ENCODE results near the gene HBEGF. TPM values are rescaled to one million over a fixed set of nuclear protein-coding genes. Genes with fewer than 3 reads are reported as not detected.
A peak's percentile ranks its signal among the peaks of the same experiment; 100 is the strongest.

HBEGF gene
- total RNA-seq, 4 donors from 2014 or later: 27.1 to 30.9 (median 27.8) TPM

DNA sequence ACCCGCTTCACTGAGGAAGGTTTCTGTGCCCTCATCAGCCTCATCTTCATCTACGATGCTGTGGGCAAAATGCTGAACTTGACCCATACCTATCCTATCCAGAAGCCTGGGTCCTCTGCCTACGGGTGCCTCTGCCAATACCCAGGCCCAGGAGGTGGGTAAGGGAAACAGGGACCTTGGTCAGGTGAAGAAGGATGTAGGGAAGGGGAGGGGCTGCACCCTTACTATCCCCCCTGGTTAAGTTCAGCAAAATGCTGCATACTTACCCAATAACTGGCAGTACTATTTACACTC, 18.0 kb upstream of the HBEGF start:
- H3K9me3 ChIP-seq: no peaks in the 10 kb centered on the region
- DNase-seq (ENCODE audit: low spot score in 2 of 2): no peak
- no peaks in the 10 kb centered on the region for H3K27me3 ChIP-seq
- H3K36me3 ChIP-seq: no peaks in the 10 kb centered on the region
- H3K4me1 ChIP-seq: peaks cover 0 to 6% (median 0%) of the 10 kb centered on the region in 4 donors
- H3K4me3 ChIP-seq: no peak overlapping the region
- no peak overlapping the region for H3K27ac ChIP-seq
- TF ChIP-seq, protein P1, sequence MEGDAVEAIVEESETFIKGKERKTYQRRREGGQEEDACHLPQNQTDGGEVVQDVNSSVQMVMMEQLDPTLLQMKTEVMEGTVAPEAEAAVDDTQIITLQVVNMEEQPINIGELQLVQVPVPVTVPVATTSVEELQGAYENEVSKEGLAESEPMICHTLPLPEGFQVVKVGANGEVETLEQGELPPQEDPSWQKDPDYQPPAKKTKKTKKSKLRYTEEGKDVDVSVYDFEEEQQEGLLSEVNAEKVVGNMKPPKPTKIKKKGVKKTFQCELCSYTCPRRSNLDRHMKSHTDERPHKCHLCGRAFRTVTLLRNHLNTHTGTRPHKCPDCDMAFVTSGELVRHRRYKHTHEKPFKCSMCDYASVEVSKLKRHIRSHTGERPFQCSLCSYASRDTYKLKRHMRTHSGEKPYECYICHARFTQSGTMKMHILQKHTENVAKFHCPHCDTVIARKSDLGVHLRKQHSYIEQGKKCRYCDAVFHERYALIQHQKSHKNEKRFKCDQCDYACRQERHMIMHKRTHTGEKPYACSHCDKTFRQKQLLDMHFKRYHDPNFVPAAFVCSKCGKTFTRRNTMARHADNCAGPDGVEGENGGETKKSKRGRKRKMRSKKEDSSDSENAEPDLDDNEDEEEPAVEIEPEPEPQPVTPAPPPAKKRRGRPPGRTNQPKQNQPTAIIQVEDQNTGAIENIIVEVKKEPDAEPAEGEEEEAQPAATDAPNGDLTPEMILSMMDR (IDR thresholded peaks at IDR 0.05): no peak
- no peak for TF ChIP-seq EP300 (IDR thresholded peaks at IDR 0.05)
- TF ChIP-seq POLR2A (IDR thresholded peaks at IDR 0.05): no peak
- WGBS, 2 donors: 87 to 100% methylated on average over 2 to 3 of the region's 3 CpGs

DNA sequence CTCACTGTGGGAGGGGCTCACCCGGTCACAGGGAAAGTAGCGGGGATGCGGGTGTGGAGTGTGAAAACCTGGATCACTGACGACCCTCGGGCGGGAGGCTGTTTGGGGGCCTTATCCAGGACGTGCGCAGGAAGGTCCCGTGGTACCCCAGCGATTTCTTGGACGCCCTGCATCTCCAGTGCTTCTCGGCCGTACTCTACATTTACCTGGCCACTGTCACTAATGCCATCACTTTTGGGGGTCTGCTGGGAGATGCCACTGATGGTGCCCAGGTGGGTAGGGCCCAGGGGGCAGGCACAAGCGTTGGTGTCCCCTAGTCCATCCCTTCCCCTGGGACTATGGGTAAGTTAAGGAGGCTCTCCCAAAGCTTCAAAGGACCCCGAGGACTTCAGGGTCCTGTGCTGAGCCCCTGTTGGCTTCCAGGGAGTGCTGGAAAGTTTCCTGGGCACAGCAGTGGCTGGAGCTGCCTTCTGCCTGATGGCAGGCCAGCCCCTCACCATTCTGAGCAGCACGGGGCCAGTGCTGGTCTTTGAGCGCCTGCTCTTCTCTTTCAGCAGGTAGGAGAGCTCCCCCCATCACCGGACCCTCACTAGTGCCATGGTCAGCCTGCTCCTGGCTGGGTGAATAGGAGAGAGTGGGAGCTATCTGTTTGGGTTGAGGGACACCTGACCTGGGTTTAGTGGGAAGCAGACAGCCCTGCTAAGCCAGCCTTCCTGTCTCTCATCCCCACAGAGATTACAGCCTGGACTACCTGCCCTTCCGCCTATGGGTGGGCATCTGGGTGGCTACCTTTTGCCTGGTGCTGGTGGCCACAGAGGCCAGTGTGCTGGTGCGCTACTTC, 17.4 kb upstream of the HBEGF start:
- Histone ChIP-seq H3K36me3 (no peaks in the 10 kb centered on the region), H3K4me1 (peaks cover 0 to 7% (median 0%) of the 10 kb centered on the region in 4 donors), H3K27ac (no peak overlapping the region), H3K4me3 (peak overlapping the region in 1 of 4 donors; percentile 16), H3K9me3 (no peaks in the 10 kb centered on the region), H3K27me3 (no peaks in the 10 kb centered on the region)
- DNase-seq (ENCODE audit: low spot score in 2 of 2): no peak
- no peak for TF ChIP-seq EP300 (IDR thresholded peaks at IDR 0.05)
- TF ChIP-seq, protein P1 (IDR thresholded peaks at IDR 0.05): no peak
- no peak for TF ChIP-seq POLR2A (IDR thresholded peaks at IDR 0.05)
- WGBS, 2 donors: 51 to 66% methylated on average over 17 to 18 of the region's 20 CpGs

DNA sequence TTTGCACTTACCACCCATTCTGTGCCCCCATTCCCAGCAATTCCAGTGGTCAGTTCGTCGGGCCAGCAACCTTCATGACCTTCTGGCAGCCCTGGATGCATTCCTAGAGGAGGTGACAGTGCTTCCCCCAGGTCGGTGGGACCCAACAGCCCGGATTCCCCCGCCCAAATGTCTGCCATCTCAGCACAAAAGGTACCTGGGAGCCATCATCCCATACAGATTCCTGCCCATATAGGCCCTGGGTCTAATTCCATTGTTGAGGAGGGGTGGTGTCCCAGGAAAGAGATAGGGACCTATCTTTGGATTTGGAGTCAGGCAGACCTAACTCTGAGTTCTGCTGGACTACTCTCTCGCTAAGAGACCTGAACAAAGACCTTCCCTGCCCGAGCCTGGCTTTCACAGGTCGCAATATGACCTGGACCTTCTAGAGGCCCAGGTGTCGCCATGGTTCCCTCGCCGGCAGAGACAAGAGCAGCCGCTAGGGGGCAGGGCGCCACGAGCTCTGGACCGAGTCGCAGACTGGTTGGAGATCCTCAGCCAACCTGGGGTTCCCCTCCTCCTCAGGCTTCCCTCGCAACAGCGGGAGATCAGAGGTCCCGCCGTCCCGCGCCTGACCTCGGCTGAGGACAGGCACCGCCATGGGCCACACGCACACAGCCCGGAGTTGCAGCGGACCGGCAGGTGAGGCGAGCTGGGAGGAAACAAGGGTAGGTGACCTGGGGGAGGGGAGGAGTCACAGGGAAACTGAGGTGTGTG, 16.6 kb upstream of the HBEGF start:
- TF ChIP-seq, protein P1 (IDR thresholded peaks at IDR 0.05): peak; percentile 86 to 91 (median 89)
- TF ChIP-seq POLR2A (IDR thresholded peaks at IDR 0.05) (no peak), EP300 (IDR thresholded peaks at IDR 0.05) (no peak)
- H3K4me3 ChIP-seq: peak overlapping the region in 1 of 4 donors; percentile 16
- H3K36me3 ChIP-seq: no peaks in the 10 kb centered on the region
- no peaks in the 10 kb centered on the region for H3K27me3 ChIP-seq
- peaks cover 0 to 10% (median 0%) of the 10 kb centered on the region in 4 donors for H3K4me1 ChIP-seq
- WGBS, 2 donors: 11 to 16% methylated on average over 19 to 29 of the region's 29 CpGs
- H3K9me3 ChIP-seq: no peaks in the 10 kb centered on the region
- H3K27ac ChIP-seq: no peak overlapping the region
- DNase-seq (ENCODE audit: low spot score in 2 of 2): peak; percentile 42 to 69

DNA sequence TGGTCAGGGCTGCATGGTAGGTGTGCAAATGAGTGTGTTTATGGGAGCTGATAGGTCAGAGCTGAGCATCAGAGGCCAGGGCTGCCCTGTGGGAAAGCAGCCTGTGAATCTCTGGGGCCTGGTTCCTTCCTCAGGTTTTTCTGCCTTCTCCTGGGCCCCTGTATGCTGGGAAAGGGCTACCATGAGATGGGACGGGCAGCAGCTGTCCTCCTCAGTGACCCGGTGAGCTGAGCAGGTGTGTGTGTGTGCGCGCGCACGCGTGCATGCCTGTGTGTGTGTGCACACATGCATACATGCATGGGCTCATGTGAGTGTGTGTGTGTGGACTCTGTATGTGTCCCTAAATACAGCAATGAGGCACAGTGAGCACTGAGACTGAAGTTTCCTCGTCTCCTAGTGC, 15.9 kb upstream of the HBEGF start:
- Histone ChIP-seq H3K27me3 (no peaks in the 10 kb centered on the region), H3K27ac (no peak overlapping the region), H3K9me3 (no peaks in the 10 kb centered on the region), H3K36me3 (no peaks in the 10 kb centered on the region), H3K4me1 (peaks cover 0 to 17% (median 2%) of the 10 kb centered on the region in 4 donors), H3K4me3 (no peak overlapping the region)
- no peak for DNase-seq (ENCODE audit: low spot score in 2 of 2)
- TF ChIP-seq POLR2A (IDR thresholded peaks at IDR 0.05) (no peak), EP300 (IDR thresholded peaks at IDR 0.05) (no peak)
- TF ChIP-seq, protein P1 (IDR thresholded peaks at IDR 0.05): no peak
- WGBS, 2 donors: 78 to 91% methylated on average over 8 of the region's 8 CpGs

DNA sequence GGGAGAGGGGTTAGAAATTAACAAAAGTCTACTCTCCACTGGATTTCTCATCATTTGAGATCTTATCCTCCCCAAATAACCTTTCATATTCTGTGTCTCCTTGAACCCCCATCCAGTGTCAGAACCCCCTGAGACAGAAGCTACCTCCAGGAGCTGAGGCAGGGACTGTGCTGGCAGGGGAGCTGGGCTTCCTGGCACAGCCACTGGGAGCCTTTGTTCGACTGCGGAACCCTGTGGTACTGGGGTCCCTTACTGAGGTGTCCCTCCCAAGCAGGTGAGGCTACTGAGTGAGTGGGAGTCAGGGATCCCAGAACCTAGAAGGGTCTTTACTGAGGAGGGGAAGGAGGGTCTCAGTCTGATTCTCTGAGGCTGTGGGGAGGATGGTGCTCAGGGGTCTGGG, 15.5 kb upstream of the HBEGF start:
- Histone ChIP-seq H3K9me3 (no peaks in the 10 kb centered on the region), H3K4me3 (no peak overlapping the region), H3K4me1 (peaks cover 0 to 19% (median 2%) of the 10 kb centered on the region in 4 donors), H3K36me3 (no peaks in the 10 kb centered on the region), H3K27ac (no peak overlapping the region), H3K27me3 (no peaks in the 10 kb centered on the region)
- TF ChIP-seq, protein P1 (IDR thresholded peaks at IDR 0.05): no peak
- TF ChIP-seq EP300 (IDR thresholded peaks at IDR 0.05) (no peak), POLR2A (IDR thresholded peaks at IDR 0.05) (no peak)
- 95 to 100% methylated on average over 2 of the region's 2 CpGs for WGBS, 2 donors
- DNase-seq (ENCODE audit: low spot score in 2 of 2): no peak

Measured in tibial nerve (tissue), 4 donors.